Fibroblast of lung (primary cell): Measurements from ENCODE around the gene ARHGEF25. TPM values are rescaled to one million over a fixed set of nuclear protein-coding genes. Genes with fewer than 3 reads are reported as not detected.
"Not testable (repeated sequence)": the region's sequence is repeated elsewhere in the genome, so short reads cannot be mapped to it uniquely, and the experiment has no call there.

ENCODE experiments used
- DNase-seq, 2 donors: peaks; one replicate each; pipeline versions ENCODE4 v3.0.0 to v3.0.0-alpha.2; 2010; ENCODE audit warnings: low read depth in 2 of 2
- H2AFZ ChIP-seq: 2 replicates; pipeline ENCODE4 v1.5.1; 2012; ENCODE audit warnings: low read length, control low read depth, inconsistent platforms
- H3K27ac ChIP-seq: 2 replicates; pipeline ENCODE4 v1.5.1; 2011; ENCODE audit warnings: low read length, control low read depth; ENCODE audit not compliant: insufficient read depth
- H3K27me3 ChIP-seq: 2 replicates; pipeline ENCODE4 v1.5.1; 2011; ENCODE audit warnings: mild to moderate bottlenecking, low read length; ENCODE audit not compliant: control insufficient read depth, insufficient read depth
- H3K36me3 ChIP-seq: 2 replicates; pipeline ENCODE4 v1.5.1; 2011; ENCODE audit warnings: low read length; ENCODE audit not compliant: control insufficient read depth, insufficient read depth
- H3K4me1 ChIP-seq: 2 replicates; pipeline ENCODE4 v1.5.1; 2011; ENCODE audit warnings: low read length; ENCODE audit not compliant: control insufficient read depth, insufficient read depth; ENCODE audit errors: extremely low read depth
- H3K4me2 ChIP-seq: 2 replicates; pipeline ENCODE4 v1.5.1; 2011; ENCODE audit warnings: low read length, control low read depth; ENCODE audit not compliant: insufficient read depth; ENCODE audit errors: extremely low read depth
- H3K4me3 ChIP-seq, 4 experiments: fragments of 200-600 bp in 1 of 4; sonication (generic) in 1 of 4; replicated peaks in 1 of 4; 2 replicates each; pipeline ENCODE4 v1.5.1; 2011 to 2016; ENCODE audit warnings: low read length in 4 of 4, low read depth in 3 of 4, mild to moderate bottlenecking in 3 of 4, control low read depth in 2 of 4, inconsistent platforms in 1 of 4, mixed read lengths in 1 of 4; ENCODE audit not compliant: insufficient read depth in 1 of 4; ENCODE audit errors: control extremely low read depth in 1 of 4
- H3K79me2 ChIP-seq: 2 replicates; pipeline ENCODE4 v1.5.1; 2012; ENCODE audit warnings: mild to moderate bottlenecking, low read length, inconsistent platforms; ENCODE audit not compliant: control insufficient read depth, insufficient read depth
- H3K9ac ChIP-seq: 2 replicates; pipeline ENCODE4 v1.5.1; 2011; ENCODE audit warnings: mild to moderate bottlenecking, low read length, control low read depth; ENCODE audit not compliant: insufficient read depth
- H3K9me3 ChIP-seq: 2 replicates; pipeline ENCODE4 v1.5.1; 2012; ENCODE audit warnings: low read depth, low read length; ENCODE audit not compliant: control insufficient read depth, insufficient read depth
- H4K20me1 ChIP-seq: 2 replicates; pipeline ENCODE4 v1.5.1; 2011; ENCODE audit warnings: low read length; ENCODE audit not compliant: control insufficient read depth, insufficient read depth; ENCODE audit errors: extremely low read depth
- CTCF ChIP-seq, 2 donors: IDR thresholded peaks in 1 of 2; conservative IDR thresholded peaks in 1 of 2; 1 replicate in 1 of 2; 2 replicates in 1 of 2; pipeline ENCODE4 v1.5.1; 2011 to 2012; ENCODE audit warnings: low read length in 2 of 2, control low read depth in 1 of 2, inconsistent platforms in 1 of 2, low read depth in 1 of 2, mild to moderate bottlenecking in 1 of 2
- EZH2 ChIP-seq: IDR thresholded peaks from 2 replicates; pipeline ENCODE4 v1.5.1; 2012; ENCODE audit warnings: low read length, control low read depth, mild to moderate bottlenecking; ENCODE audit errors: missing control alignments
- polyA plus RNA-seq, 2 donors: library from polyadenylated mRNA; depleted of rRNA in 1 of 2; stranded (reverse) in 1 of 2; unstranded in 1 of 2; fragments of >200 nt; gene quantifications; 2 replicates each; pipeline ENCODE4 v1.2.1, GENCODE V29; 2011 to 2012; ENCODE audit warnings: missing spikeins in 1 of 2
- total RNA-seq: library from RNA; depleted of rRNA; stranded (reverse); fragments of >200 nt; gene quantifications from 2 replicates; pipeline ENCODE4 v1.2.1, GENCODE V29; 2014

Gene ARHGEF25
- total and polyA plus RNA-seq, 2 donors (not counting 1 experiment from before 2014, with no cell fraction given), result 15.7 to 40.0 TPM

DNA sequence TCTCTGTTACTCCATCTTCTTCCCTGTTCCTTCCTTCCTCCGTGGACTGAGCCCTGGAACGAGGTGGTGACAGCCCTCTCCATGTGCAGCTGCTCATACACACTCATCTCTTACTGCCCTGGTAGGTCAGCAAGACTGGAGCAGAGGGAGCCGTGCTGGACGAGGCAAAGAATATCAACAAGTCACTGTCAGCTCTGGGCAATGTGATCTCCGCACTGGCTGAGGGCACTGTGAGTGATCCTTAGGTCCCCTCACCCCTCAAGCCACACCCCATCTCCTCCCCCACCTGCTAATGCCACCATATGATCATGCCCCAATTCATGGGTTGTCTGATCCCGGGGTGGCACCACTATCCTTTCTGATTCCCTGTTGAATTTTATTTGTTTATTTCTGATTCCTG, 42.4 kb upstream of the ARHGEF25 start:
- Histone ChIP-seq H3K4me3 (no peak overlapping the region), H3K4me1 (no peaks in the 10 kb centered on the region), H2AFZ (no peak overlapping the region), H3K9me3 (no peaks in the 10 kb centered on the region), H3K4me2 (no peak overlapping the region), H3K27me3 (no peaks in the 10 kb centered on the region), H3K27ac (no peak overlapping the region), H3K79me2 (no peaks in the 10 kb centered on the region), H3K9ac (no peak overlapping the region), H4K20me1 (no peaks in the 10 kb centered on the region), H3K36me3 (no peaks in the 10 kb centered on the region)
- no peak for DNase-seq
- TF ChIP-seq EZH2 (no peak), CTCF (conservative IDR thresholded peaks at IDR 0.05 in 1 of 2, IDR thresholded peaks at IDR 0.05 in 1 of 2; ENCODE audit: low read depth in 1 of 2, low read length in 2 of 2) (no peak)

DNA sequence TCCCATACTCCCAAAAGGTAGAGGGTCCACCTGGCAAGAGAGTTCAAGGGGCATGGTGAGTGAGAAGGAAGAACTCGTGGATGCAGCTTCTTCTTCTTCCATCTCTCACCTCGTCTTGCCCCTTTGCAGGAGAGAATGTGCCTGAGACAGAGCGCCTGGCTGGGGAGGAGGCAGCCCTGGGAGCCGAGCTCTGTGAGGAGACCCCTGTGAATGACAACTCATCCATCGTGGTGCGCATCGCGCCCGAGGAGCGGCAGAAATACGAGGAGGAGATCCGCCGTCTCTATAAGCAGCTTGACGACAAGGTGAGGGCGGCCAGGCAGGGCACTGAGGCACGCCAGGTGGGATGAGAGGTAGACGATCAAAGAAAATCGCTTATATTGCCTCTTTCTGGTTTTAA, 41.4 kb upstream of the ARHGEF25 start:
- TF ChIP-seq CTCF (conservative IDR thresholded peaks at IDR 0.05 in 1 of 2, IDR thresholded peaks at IDR 0.05 in 1 of 2; ENCODE audit: low read depth in 1 of 2, low read length in 2 of 2) (no peak), EZH2 (no peak)
- Histone ChIP-seq H3K27me3 (no peaks in the 10 kb centered on the region), H3K9me3 (no peaks in the 10 kb centered on the region), H3K9ac (no peak overlapping the region), H3K4me2 (no peak overlapping the region), H3K27ac (no peak overlapping the region), H3K4me1 (no peaks in the 10 kb centered on the region), H3K4me3 (no peak overlapping the region), H3K79me2 (no peaks in the 10 kb centered on the region), H2AFZ (no peak overlapping the region), H4K20me1 (no peaks in the 10 kb centered on the region), H3K36me3 (no peaks in the 10 kb centered on the region)
- no peak for DNase-seq

GRCh38 chr12:57570438-57570837, 40.8 kb upstream of the ARHGEF25 start:
- not testable (repeated sequence) for H3K79me2 ChIP-seq, H3K9ac ChIP-seq, DNase-seq, H2AFZ ChIP-seq, H3K9me3 ChIP-seq, H3K4me3 ChIP-seq, H3K27me3 ChIP-seq, H3K27ac ChIP-seq, H3K4me2 ChIP-seq, H4K20me1 ChIP-seq, H3K4me1 ChIP-seq, H3K36me3 ChIP-seq
